SJCRH30 (cell line): Measurements from ENCODE around the gene SUSD4. TPM values are rescaled to one million over a fixed set of nuclear protein-coding genes. Genes with fewer than 3 reads are reported as not detected.
"Not testable (repeated sequence)": the region's sequence is repeated elsewhere in the genome, so short reads cannot be mapped to it uniquely, and the experiment has no call there.

ENCODE experiments used
- DNase-seq, 2 experiments: peaks; one replicate each; pipeline ENCODE4 v3.0.0-alpha.2; 2015 to 2020
- H3K27ac ChIP-seq: fragments of 250-450 bp; sonication (Bioruptor Pico); 2 replicates; pipeline ENCODE4 v1.5.1; 2020; ENCODE audit warnings: mild to moderate bottlenecking, moderate library complexity
- H3K27me3 ChIP-seq: fragments of 250-450 bp; sonication (Bioruptor Pico); 2 replicates; pipeline ENCODE4 v1.5.1; 2020; ENCODE audit warnings: mild to moderate bottlenecking, moderate library complexity
- H3K36me3 ChIP-seq: fragments of 250-450 bp; sonication (Bioruptor Pico); 2 replicates; pipeline ENCODE4 v1.5.1; 2020; ENCODE audit warnings: mild to moderate bottlenecking, moderate library complexity
- H3K4me1 ChIP-seq: fragments of 250-450 bp; sonication (Bioruptor Pico); 2 replicates; pipeline ENCODE4 v1.5.1; 2020; ENCODE audit warnings: mild to moderate bottlenecking, moderate library complexity
- H3K4me3 ChIP-seq: fragments of 250-450 bp; sonication (Bioruptor Pico); 2 replicates; pipeline ENCODE4 v1.5.1; 2020; ENCODE audit warnings: mild to moderate bottlenecking, moderate library complexity
- H3K9me3 ChIP-seq: fragments of 250-450 bp; sonication (Bioruptor Pico); replicated peaks from 2 replicates; pipeline ENCODE4 v1.5.1; 2020; ENCODE audit warnings: mild to moderate bottlenecking, moderate library complexity
- total RNA-seq: library from RNA; depleted of rRNA; stranded (reverse); fragments of >200 nt; shearing (Covaris generic); gene quantifications from 2 replicates; pipeline ENCODE4 v1.2.3, GENCODE V29; 2014

SUSD4 gene
- total RNA-seq, 1 experiment from 2014 or later = 5.2 TPM

DNA sequence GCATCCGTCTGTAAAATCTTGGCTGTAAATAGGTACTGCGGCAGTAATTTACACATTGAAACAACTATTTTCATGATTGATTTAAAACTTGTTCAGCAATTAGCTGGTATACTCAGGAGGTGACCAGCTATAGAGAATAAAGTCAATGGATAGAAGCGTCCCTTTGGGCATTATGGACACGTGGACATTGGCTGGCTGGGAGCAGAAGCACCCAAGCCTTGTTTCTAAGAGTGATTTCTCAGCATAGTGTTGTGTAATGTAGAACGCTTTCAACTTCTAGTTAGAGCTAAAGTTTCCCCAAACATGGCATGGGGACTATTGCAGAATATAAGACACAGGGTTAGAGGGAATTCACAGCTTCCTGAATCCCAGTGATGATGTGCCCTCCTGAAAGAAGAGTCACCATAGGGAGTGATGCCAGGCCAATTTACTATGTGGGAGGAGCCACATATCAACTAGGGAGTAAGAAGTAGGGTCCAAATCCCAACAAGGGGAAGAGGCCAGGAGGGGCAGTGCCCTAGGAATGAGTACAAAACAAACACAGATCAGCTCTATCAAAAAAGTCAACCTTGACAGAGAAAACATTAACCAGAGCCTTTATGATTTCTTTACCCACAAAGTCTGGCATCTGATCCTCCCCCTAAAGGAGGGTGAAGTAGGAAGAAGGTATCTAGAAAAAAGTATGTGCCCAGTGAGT lies 92.7 kb downstream of the SUSD4 start:
- Histone ChIP-seq H3K4me3 (no peak overlapping the region), H3K4me1 (no peaks in the 10 kb centered on the region), H3K9me3 (no peaks in the 10 kb centered on the region), H3K27ac (no peak overlapping the region), H3K27me3 (no peaks in the 10 kb centered on the region), H3K36me3 (no peaks in the 10 kb centered on the region)
- DNase-seq = no peak

DNA sequence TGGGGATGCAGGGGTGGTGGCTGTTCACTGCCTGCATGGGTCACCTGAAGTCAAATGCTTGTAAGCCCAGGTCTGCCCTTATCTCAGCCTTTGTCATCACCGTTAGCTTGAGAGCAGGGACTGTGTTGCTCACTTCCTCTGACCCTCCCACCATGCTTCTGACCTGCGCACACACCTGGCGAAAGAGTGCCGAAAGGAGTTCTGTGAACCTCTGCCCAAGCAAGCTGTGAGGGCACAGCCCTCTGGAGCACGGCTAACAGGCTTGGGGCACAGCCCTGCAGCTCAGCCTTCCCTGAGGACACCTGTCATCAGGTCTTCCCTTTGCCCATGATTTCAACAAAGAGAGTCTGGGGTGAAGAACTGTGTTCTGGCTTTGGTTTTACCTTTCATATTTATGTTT lies 93.8 kb downstream of the SUSD4 start:
- DNase-seq = no peak
- no peaks in the 10 kb centered on the region for H3K36me3 ChIP-seq
- no peaks in the 10 kb centered on the region for H3K27me3 ChIP-seq
- no peak overlapping the region for H3K4me3 ChIP-seq
- H3K9me3 ChIP-seq = no peaks in the 10 kb centered on the region
- no peak overlapping the region for H3K27ac ChIP-seq
- H3K4me1 ChIP-seq = no peaks in the 10 kb centered on the region

DNA sequence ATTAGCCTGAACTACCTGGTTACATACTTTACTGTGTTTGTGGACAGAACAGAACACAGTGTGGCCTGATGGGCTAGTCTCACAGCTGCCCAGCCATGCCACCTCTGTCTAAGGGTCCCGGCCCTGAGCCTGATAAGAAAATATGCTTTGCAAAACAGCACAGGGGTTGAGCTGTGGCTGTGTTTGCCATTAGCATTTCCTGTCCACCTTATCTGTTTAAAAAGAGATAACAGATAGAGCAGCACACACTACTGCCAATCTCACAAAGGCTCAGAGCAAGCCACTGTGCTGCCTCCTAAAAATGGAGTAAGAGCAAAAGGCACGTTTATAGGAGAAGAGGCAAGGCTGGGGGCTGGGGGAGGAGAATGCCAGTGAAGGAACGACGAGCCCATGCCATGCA lies 95.0 kb downstream of the SUSD4 start:
- H3K27me3 ChIP-seq = no peaks in the 10 kb centered on the region
- no peak overlapping the region for H3K4me3 ChIP-seq
- H3K27ac ChIP-seq = no peak overlapping the region
- no peaks in the 10 kb centered on the region for H3K4me1 ChIP-seq
- no peaks in the 10 kb centered on the region for H3K9me3 ChIP-seq
- H3K36me3 ChIP-seq = no peaks in the 10 kb centered on the region
- DNase-seq = no peak

DNA sequence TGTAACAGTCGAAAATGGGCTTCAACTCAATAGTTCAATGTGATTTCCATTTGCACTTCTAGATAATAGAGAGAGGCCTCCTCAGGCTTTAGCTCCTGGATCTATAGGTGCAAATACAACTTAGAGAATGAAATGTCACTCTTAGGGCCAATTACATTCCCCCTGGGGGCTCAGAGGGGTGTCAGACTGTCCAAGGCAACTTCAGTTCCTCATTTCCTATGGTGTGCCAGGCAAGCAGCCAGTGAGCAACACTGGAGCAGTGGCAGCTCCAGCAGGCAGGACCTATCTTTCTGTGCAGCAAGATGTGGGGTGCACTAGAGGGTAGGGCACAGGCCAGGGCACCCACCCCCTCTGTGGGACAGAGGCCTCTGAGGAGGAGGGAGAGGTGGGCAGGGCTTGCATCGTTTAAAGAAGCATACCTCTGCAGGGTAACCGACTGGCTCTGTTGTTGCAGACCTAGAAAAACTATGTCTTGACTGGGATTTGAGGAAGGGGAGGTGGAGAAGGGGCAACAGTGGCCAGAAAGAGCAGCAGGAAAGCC lies 97.3 kb downstream of the SUSD4 start:
- no peaks in the 10 kb centered on the region for H3K9me3 ChIP-seq
- no peak overlapping the region for H3K4me3 ChIP-seq
- DNase-seq = no peak
- H3K27me3 ChIP-seq = no peaks in the 10 kb centered on the region
- no peaks in the 10 kb centered on the region for H3K36me3 ChIP-seq
- H3K4me1 ChIP-seq = no peaks in the 10 kb centered on the region
- no peak overlapping the region for H3K27ac ChIP-seq

DNA sequence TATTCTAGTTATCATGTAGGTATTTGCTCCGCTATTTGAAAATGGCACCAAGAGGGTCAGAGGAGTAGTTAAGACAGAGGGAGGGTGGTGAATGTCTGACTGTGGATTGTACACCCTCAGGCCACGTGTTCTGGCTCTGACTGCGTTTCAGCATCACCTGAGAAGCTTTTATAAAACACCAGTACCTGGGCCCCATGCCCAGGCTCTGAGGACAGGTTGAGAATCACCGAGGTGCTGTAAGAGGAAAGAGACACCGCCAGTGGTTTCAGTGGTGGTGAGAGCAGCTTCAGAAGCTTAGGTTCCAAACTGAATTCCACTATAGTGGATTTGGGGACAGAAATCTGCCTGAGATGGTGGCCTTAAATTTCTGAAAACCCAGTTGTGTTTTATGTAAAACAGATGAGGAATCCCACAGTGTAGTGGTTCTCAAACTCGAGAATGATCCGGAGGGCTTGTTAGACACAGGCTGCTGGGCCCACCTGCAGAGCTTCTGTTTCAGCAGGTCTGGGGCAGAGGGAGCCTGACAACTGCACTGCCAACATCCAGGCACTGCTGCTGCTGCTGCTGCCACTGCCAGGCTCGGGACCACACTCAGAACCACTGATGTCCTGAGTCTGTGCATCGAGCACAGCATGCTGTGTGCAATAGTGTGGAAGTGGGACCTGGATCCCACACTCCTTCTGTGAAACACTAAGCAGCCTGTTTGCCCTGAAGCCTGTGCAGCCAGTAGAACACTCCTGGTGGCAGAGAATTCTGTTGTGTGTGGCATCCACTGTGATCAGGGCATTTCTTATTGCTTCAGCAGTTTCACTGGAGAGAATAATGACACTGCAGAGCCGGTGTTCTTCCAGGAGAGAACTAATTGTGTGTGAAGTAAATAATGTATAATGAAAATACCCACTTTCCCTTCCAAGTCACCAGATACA lies 98.7 kb downstream of the SUSD4 start:
- no peaks in the 10 kb centered on the region for H3K9me3 ChIP-seq
- H3K36me3 ChIP-seq = no peaks in the 10 kb centered on the region
- H3K4me3 ChIP-seq = no peak overlapping the region
- DNase-seq = no peak
- H3K4me1 ChIP-seq = no peaks in the 10 kb centered on the region
- no peaks in the 10 kb centered on the region for H3K27me3 ChIP-seq
- no peak overlapping the region for H3K27ac ChIP-seq

DNA sequence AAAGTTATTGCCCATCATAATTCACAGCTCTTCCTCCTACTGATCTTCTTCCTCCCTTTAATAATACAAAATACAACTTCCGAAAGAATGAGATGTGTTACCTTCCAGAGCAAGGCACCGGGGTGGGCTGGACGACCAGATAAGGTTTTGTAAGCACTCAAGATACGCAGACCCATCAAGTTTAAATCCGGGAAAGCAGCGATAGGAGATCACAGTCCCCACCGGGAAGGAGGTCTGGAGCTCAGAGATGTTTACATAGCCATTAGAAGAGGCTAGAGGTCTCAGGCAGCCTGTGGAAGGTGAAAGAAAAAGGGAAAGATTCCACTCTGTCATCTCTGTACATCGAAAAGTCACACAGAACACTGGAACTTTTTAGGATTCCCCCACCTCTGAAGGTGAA lies 99.4 kb downstream of the SUSD4 start:
- no peaks in the 10 kb centered on the region for H3K9me3 ChIP-seq
- no peak overlapping the region for H3K27ac ChIP-seq
- H3K4me3 ChIP-seq = no peak overlapping the region
- DNase-seq = no peak
- no peaks in the 10 kb centered on the region for H3K27me3 ChIP-seq
- no peaks in the 10 kb centered on the region for H3K36me3 ChIP-seq
- H3K4me1 ChIP-seq = no peaks in the 10 kb centered on the region

DNA sequence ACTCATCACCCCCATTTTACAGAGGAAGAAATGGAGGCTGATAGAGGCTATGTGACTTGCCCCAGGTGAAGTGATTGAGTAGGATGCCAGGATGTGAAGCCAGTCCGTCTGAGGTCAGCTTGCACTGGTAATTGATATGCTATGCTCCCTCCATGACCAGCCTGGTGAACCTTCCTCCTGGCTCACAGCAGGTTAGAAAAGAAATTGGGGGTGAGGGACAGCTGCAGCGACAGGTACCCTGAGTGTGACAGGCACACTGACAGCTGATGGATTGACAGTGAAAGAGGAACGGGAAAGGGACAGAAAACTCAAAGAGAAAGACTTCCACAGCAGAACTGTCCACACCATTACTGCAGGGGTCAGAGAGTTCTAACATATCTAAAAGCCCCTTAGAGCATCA lies 102.1 kb downstream of the SUSD4 start:
- no peaks in the 10 kb centered on the region for H3K4me1 ChIP-seq
- no peaks in the 10 kb centered on the region for H3K36me3 ChIP-seq
- no peak for DNase-seq
- H3K4me3 ChIP-seq = no peak overlapping the region
- no peak overlapping the region for H3K27ac ChIP-seq
- no peaks in the 10 kb centered on the region for H3K9me3 ChIP-seq
- peaks cover 8% of the 10 kb centered on the region; the same call in 1 of the 2 replicates for H3K27me3 ChIP-seq

DNA sequence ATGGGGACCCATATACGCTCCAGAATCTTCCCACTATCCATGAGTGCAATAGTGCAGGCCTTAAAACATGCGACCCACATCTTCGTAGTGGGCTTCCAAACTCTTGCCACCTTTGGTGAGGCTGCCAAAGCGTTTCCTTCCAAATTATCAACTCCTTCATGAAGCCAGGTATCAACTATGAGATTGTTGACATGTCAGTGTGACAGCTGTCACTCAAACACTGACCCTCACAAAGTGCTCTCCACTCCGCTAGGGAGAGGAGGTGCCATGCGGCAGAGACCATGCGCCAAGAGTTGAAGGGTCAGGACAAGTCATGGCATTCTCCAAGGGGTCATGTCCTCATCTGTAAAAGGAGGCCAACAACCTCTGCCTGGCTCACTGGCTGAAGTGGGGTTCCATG lies 103.3 kb downstream of the SUSD4 start:
- H3K4me3 ChIP-seq = no peak overlapping the region
- no peaks in the 10 kb centered on the region for H3K36me3 ChIP-seq
- no peak for DNase-seq
- peaks cover 8% of the 10 kb centered on the region; the same call in 1 of the 2 replicates for H3K27me3 ChIP-seq
- no peaks in the 10 kb centered on the region for H3K4me1 ChIP-seq
- H3K27ac ChIP-seq = no peak overlapping the region
- H3K9me3 ChIP-seq = no peaks in the 10 kb centered on the region

DNA sequence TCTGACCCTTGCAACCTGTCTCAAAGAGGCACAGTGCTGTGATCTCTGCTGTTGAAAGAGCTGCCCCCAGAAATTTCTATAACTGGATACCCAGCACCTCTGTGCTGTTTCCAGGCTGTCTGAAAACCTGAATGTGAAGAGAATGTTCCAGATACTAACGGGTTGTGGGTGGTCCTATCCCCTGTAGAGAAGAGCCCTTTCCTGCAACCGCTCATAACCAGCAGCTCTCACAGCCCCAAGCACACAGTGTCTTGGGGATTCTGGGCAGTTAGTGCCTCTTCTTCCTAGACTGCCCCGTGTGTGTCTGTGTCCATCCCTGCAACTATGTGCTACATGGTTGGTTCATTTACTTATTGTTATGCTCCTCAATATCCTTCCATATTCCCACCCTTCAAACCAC lies 104.5 kb downstream of the SUSD4 start:
- H3K27ac ChIP-seq = no peak overlapping the region
- H3K4me1 ChIP-seq = no peaks in the 10 kb centered on the region
- peaks cover 8% of the 10 kb centered on the region; the same call in 1 of the 2 replicates for H3K27me3 ChIP-seq
- H3K9me3 ChIP-seq = no peaks in the 10 kb centered on the region
- no peak for DNase-seq
- no peaks in the 10 kb centered on the region for H3K36me3 ChIP-seq
- no peak overlapping the region for H3K4me3 ChIP-seq

DNA sequence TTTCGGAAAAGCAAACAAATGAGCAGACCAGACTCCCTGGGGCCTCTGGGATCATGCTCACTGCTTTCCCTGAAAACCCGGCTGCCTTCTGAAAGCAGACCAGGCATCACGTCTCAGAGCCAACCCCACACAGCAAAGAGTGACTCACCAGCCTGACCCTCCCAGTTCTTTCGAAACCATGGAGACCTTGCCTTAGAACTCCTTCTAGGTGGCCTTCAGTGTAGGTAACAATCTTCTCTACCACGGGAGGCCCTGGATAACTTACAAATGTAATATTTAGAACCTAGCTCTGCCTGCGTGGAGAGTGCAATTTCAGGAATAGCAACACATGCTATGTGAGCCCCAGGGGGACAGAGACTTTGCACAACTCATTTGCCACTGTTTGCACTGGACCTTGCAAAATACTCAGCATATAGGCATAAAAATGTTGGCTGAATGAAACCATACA lies 105.2 kb downstream of the SUSD4 start:
- peak in 1 of 2 experiments; percentile 26 for DNase-seq
- Histone ChIP-seq H3K36me3 (no peaks in the 10 kb centered on the region), H3K4me3 (no peak overlapping the region), H3K9me3 (no peaks in the 10 kb centered on the region), H3K4me1 (no peaks in the 10 kb centered on the region), H3K27me3 (peaks cover 8% of the 10 kb centered on the region; the same call in 1 of the 2 replicates), H3K27ac (no peak overlapping the region)

DNA sequence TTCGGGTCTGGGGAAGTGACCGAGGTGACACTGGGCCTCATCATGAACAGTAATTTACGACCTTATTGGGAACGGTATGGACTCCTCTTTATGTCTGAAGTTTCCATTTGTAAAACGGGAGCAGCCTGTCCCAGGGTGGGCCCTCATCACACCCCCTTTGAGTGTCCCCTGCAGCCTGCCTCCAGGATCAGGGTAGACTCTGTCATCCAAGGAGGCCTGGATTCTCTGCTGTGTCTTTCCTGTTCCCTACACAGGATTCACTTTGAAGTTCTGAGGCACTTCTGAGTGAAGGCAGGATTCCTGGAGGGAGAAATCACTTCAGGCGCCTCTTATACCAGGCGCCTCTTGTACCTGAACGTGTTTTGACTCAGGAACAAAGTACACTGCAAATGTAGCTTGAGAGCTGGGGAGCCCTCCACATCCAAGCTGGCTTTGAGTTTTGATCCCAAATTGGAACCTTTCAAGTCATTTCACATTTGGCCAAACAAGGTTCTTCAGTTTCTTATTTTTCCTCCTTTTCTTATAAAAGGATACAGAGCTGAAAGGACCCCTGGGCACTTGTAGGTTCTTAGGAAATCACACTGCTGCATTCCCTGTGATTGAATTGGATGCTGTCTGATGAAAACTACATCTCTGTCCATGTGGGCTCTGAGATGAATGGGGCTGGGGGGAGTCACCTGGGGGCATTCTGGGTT lies 106.0 kb downstream of the SUSD4 start:
- no peak overlapping the region for H3K4me3 ChIP-seq
- no peak for DNase-seq

DNA sequence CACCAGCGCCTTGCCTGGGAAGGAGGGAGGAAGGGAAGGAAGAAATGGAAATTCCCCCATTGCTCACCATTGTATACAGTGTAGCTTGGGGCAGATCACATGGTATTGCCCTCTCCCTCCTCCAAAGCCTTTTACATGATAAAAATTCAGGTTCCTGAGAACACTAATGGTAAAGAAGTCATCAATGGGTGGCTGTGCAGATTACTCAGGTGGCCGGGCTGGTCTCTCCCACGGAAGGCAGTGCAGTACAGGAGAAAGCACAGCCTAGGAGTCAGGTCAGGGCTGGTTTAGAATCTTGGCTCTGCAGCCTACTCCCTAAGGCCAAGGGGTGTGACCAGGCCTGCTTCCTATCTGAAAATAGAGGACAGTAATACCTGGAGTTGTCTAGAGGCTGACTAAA lies 107.9 kb downstream of the SUSD4 start:
- DNase-seq = no peak
- H3K4me3 ChIP-seq = no peak overlapping the region
- H3K27ac ChIP-seq = no peak overlapping the region
- H3K4me1 ChIP-seq = no peaks in the 10 kb centered on the region
- no peaks in the 10 kb centered on the region for H3K36me3 ChIP-seq
- peaks cover 8% of the 10 kb centered on the region; the same call in 1 of the 2 replicates for H3K27me3 ChIP-seq
- H3K9me3 ChIP-seq = peaks cover 3% of the 10 kb centered on the region; the same call in 1 of the 2 replicates

More for the DNA sequence above, 106.0 kb downstream of the SUSD4 start:
- no peaks in the 10 kb centered on the region for H3K4me1 ChIP-seq
- H3K27ac ChIP-seq = no peak overlapping the region
- no peaks in the 10 kb centered on the region for H3K36me3 ChIP-seq
- H3K27me3 ChIP-seq = peaks cover 8% of the 10 kb centered on the region; the same call in 1 of the 2 replicates
- H3K9me3 ChIP-seq = no peaks in the 10 kb centered on the region

DNA sequence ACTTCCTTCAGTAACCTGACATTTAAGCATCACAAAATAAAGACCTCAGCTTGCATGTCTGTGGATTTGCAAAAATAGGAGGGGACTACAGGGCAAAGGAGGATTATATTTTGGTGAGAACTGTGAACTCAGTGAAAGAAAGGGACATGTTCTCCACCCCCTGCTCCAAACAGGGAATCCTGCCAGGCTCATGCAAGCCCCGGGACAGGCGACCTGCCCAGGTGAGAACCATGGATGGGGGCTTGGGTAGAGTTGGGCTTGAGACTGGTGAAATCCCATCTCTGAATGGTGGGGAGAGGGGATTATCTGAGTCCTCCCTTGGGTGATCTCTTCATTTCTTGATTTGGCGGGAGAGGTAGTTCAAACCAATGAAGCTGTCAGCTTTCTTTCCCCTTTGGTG lies 110.1 kb downstream of the SUSD4 start:
- peaks cover 3% of the 10 kb centered on the region; the same call in 1 of the 2 replicates for H3K9me3 ChIP-seq
- DNase-seq = no peak
- H3K27me3 ChIP-seq = peaks cover 8% of the 10 kb centered on the region; the same call in 1 of the 2 replicates
- no peak overlapping the region for H3K4me3 ChIP-seq
- H3K27ac ChIP-seq = no peak overlapping the region
- no peaks in the 10 kb centered on the region; the same call in 1 of the 2 replicates for H3K4me1 ChIP-seq
- H3K36me3 ChIP-seq = no peaks in the 10 kb centered on the region

DNA sequence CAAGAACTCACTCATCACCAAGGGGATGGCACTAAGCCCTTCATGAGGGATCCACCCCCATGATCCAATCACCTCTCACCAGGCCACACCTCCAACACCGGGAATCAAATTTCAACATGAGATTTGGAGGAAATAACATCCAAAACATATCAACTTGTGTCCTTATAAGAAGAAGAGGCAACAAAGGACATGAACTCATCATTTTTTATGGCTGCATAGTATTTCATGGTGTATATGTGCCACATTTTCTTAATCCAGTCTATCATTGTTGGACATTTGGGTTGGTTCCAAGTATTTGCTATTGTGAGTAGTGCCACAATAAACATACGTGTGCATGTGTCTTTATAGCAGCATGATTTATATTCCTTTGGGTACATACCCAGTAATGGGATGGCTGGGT lies 112.6 kb downstream of the SUSD4 start:
- not testable (repeated sequence) for H3K27me3 ChIP-seq, H3K36me3 ChIP-seq, H3K4me1 ChIP-seq, H3K27ac ChIP-seq, DNase-seq, H3K4me3 ChIP-seq, H3K9me3 ChIP-seq
